SK-N-SH (cell line): ENCODE results near the gene AK2.

ENCODE experiments used
- CTCF ChIP-seq: fragments of 200-600 bp; sonication (generic); IDR thresholded peaks from 2 replicates; pipeline ENCODE4 v1.6.1; 2017; ENCODE audit warnings: antibody characterized with exemption, mild to moderate bottlenecking, moderate library complexity
- FOXJ3 ChIP-seq: sonication (generic); formaldehyde crosslinking; IDR thresholded peaks from 2 replicates; pipeline ENCODE4 v1.5.1; 2020; ENCODE audit warnings: mild to moderate bottlenecking, missing genetic modification reagents
- JUND ChIP-seq: IDR thresholded peaks from 2 replicates; pipeline ENCODE4 v1.4.0; 2012
- USF2 ChIP-seq: fragments of 150-350 bp; IDR thresholded peaks from 2 replicates; pipeline ENCODE4 v1.6.1; 2017; ENCODE audit warnings: antibody characterized with exemption, low read length, low read depth, borderline replicate concordance

- TF ChIP-seq USF2, result no peak
- TF ChIP-seq CTCF, result no peak
- no peak for TF ChIP-seq FOXJ3 (CRISPR knock-in tag)
- no peak for TF ChIP-seq JUND
Observed at GRCh38 chr1:33074193-33074945, 37.7 kb upstream of the AK2 start.
